Measurements from ENCODE around the gene DLL3.

Gene DLL3

GRCh38 chr19:39489756-39490155 is 9.0 kb upstream of the DLL3 start:
- DNase-seq, result no peak

- DNase-seq, result no peak
Observed at GRCh38 chr19:39492225-39492624, 6.5 kb upstream of the DLL3 start.

- DNase-seq, result no peak
Observed at GRCh38 chr19:39492788-39493187, 6.0 kb upstream of the DLL3 start.

GRCh38 chr19:39494661-39495060 is 4.1 kb upstream of the DLL3 start:
- DNase-seq, result no peak

- DNase-seq, result no peak
Observed at GRCh38 chr19:39496063-39496462, 2.7 kb upstream of the DLL3 start.

- no peak for DNase-seq
Observed at GRCh38 chr19:39497701-39497995, 1.1 kb upstream of the DLL3 start.

- DNase-seq, result no peak
Observed at GRCh38 chr19:39497996-39498797, 550 bp upstream of the DLL3 start.

GRCh38 chr19:39499932-39500331 is 1.2 kb downstream of the DLL3 start:
- no peak for DNase-seq

- no peak for DNase-seq
Observed at GRCh38 chr19:39500543-39500942, 1.8 kb downstream of the DLL3 start.

- no peak for DNase-seq
Observed at GRCh38 chr19:39501340-39501739, 2.6 kb downstream of the DLL3 start.

- peak; percentile 65 for DNase-seq
Observed at GRCh38 chr19:39502640-39503417, 4.1 kb downstream of the DLL3 start.

- DNase-seq, result no peak
Observed at GRCh38 chr19:39506598-39506943, 7.8 kb downstream of the DLL3 start.

GRCh38 chr19:39506944-39507714 is 8.4 kb downstream of the DLL3 start:
- no peak for DNase-seq

- DNase-seq, result no peak
Observed at GRCh38 chr19:39507715-39508364, 9.1 kb downstream of the DLL3 start.

GRCh38 chr19:39508629-39509028 is 9.9 kb downstream of the DLL3 start:
- no peak for DNase-seq

- no peak for DNase-seq
Observed at GRCh38 chr19:39509233-39509632, 10.5 kb downstream of the DLL3 start.

- DNase-seq, result no peak
Observed at GRCh38 chr19:39512988-39513387, 14.2 kb downstream of the DLL3 start.

- DNase-seq, result peak; percentile 23
Observed at GRCh38 chr19:39514840-39515550, 16.2 kb downstream of the DLL3 start, which contains the start of gene SELENOV. Gene SELENOV (plus strand): TSS chr19:39515139. CDS start chr19:39515213, 74 bp downstream.

GRCh38 chr19:39515551-39516191 is 16.9 kb downstream of the DLL3 start:
- no peak for DNase-seq

GRCh38 chr19:39516270-39516669 is 17.5 kb downstream of the DLL3 start:
- DNase-seq, result no peak

- DNase-seq, result no peak
Observed at GRCh38 chr19:39517432-39517831, 18.7 kb downstream of the DLL3 start.

GRCh38 chr19:39518458-39518857 is 19.7 kb downstream of the DLL3 start:
- no peak for DNase-seq
